HepG2 (cell line): Measurements from ENCODE around the gene PROC. TPM values are rescaled to one million over a fixed set of nuclear protein-coding genes. Genes with fewer than 3 reads are reported as not detected.

Experiments
- BORCS8-MEF2B ChIP-seq: sonication (generic); formaldehyde crosslinking; IDR thresholded peaks from 2 replicates; pipeline ENCODE4 v1.8.0; 2022; ENCODE audit warnings: mild to moderate bottlenecking, missing genetic modification reagents
- CENPBD1 ChIP-seq: sonication (generic); formaldehyde crosslinking; IDR thresholded peaks from 2 replicates; pipeline ENCODE4 v1.8.0; 2022; ENCODE audit warnings: missing genetic modification reagents, low read depth, mild to moderate bottlenecking, borderline replicate concordance
- GLI4 ChIP-seq: sonication (generic); formaldehyde crosslinking; IDR thresholded peaks from 2 replicates; pipeline ENCODE4 v1.5.1; 2020; ENCODE audit warnings: missing genetic modification reagents, mild to moderate bottlenecking, moderate library complexity, borderline replicate concordance
- NCOA1 ChIP-seq: sonication (generic); formaldehyde crosslinking; IDR thresholded peaks from 2 replicates; pipeline ENCODE4 v1.9.0; 2021; ENCODE audit warnings: missing genetic modification reagents
- NFIC ChIP-seq: IDR thresholded peaks from 2 replicates; pipeline ENCODE4 v1.6.1; 2012; ENCODE audit warnings: mild to moderate bottlenecking, low read length, inconsistent platforms
- NR2C2 ChIP-seq: sonication (generic); formaldehyde crosslinking; IDR thresholded peaks from 2 replicates; pipeline ENCODE4 v1.4.0; 2020; ENCODE audit warnings: missing genetic modification reagents, mild to moderate bottlenecking, moderate library complexity, borderline replicate concordance
- PRMT3 ChIP-seq: sonication (generic); formaldehyde crosslinking; IDR thresholded peaks from 2 replicates; pipeline ENCODE4 v1.8.1; 2022; ENCODE audit warnings: low read depth, mild to moderate bottlenecking, moderate library complexity, missing genetic modification reagents, borderline replicate concordance
- RARG ChIP-seq: sonication (generic); formaldehyde crosslinking; IDR thresholded peaks from 2 replicates; pipeline ENCODE4 v1.4.0; 2020; ENCODE audit warnings: low read depth, mild to moderate bottlenecking, missing genetic modification reagents
- SRF ChIP-seq: IDR thresholded peaks from 2 replicates; pipeline ENCODE4 v1.6.1; 2011; ENCODE audit warnings: mild to moderate bottlenecking, low read depth, low read length, moderate library complexity
- ZMAT5 ChIP-seq: sonication (generic); formaldehyde crosslinking; IDR thresholded peaks from 2 replicates; pipeline ENCODE4 v1.5.0; 2020; ENCODE audit warnings: mild to moderate bottlenecking, low read depth, missing genetic modification reagents, borderline replicate concordance
- ZNF430 ChIP-seq: sonication (generic); formaldehyde crosslinking; IDR thresholded peaks from 2 replicates; pipeline ENCODE4 v1.9.0; 2021; ENCODE audit warnings: mild to moderate bottlenecking, missing genetic modification reagents
- ZNF441 ChIP-seq: sonication (generic); formaldehyde crosslinking; IDR thresholded peaks from 2 replicates; pipeline ENCODE4 v1.7.0; 2021; ENCODE audit warnings: missing genetic modification reagents, borderline replicate concordance
- ZNF652 ChIP-seq: IDR thresholded peaks from 2 replicates; pipeline ENCODE4 v1.6.1; 2016; ENCODE audit warnings: low read depth, borderline replicate concordance
- ZNF747 ChIP-seq: sonication (generic); formaldehyde crosslinking; IDR thresholded peaks from 2 replicates; pipeline ENCODE4 v1.8.1; 2023; ENCODE audit warnings: missing genetic modification reagents, mild to moderate bottlenecking, borderline replicate concordance
- ZNF749 ChIP-seq: sonication (generic); formaldehyde crosslinking; IDR thresholded peaks from 2 replicates; pipeline ENCODE4 v1.8.0; 2022; ENCODE audit warnings: mild to moderate bottlenecking, missing genetic modification reagents, moderate library complexity, borderline replicate concordance
- ZNF850 ChIP-seq: sonication (generic); formaldehyde crosslinking; conservative IDR thresholded peaks from 2 replicates; pipeline ENCODE4 v1.9.0; 2021; ENCODE audit warnings: mild to moderate bottlenecking, missing genetic modification reagents
- polyA plus RNA-seq, 8 experiments: library from polyadenylated mRNA; depleted of rRNA in 3 of 8; stranded (reverse) in 7 of 8; unstranded in 1 of 8; fragments of >200 nt; fragmentation: Illumina TruSeq in 4 of 8; extraction: Trizol in 4 of 8; gene quantifications; 2 replicates each; pipeline versions ENCODE4 v1.2.1 to v1.2.3, GENCODE V29; 2011 to 2016; ENCODE audit warnings: low read depth in 4 of 8, missing spikeins in 1 of 8, mixed read lengths in 1 of 8; ENCODE audit not compliant: insufficient read depth in 1 of 8
- total RNA-seq, 5 experiments: library from RNA; depleted of rRNA; stranded (reverse); fragments of >200 nt; fragmentation: Illumina TruSeq; extraction: Trizol; gene quantifications; 2 replicates each; pipeline ENCODE4 v1.2.3, GENCODE V29; 2016; ENCODE audit warnings: low read depth in 1 of 5
- TF ChIP-seq, protein P1 (sequence below): sonication (generic); formaldehyde crosslinking; IDR thresholded peaks from 2 replicates; pipeline ENCODE4 v1.5.0; 2020; ENCODE audit warnings: missing genetic modification reagents
- TF ChIP-seq, protein P2 (sequence below): sonication (generic); formaldehyde crosslinking; IDR thresholded peaks from 2 replicates; pipeline ENCODE4 v1.8.0; 2022; ENCODE audit warnings: missing genetic modification reagents, mild to moderate bottlenecking, moderate library complexity, borderline replicate concordance
- TF ChIP-seq, protein P3 (sequence below): sonication (generic); formaldehyde crosslinking; IDR thresholded peaks from 2 replicates; pipeline ENCODE4 v1.5.1; 2020; ENCODE audit warnings: missing genetic modification reagents, mild to moderate bottlenecking, borderline replicate concordance
- TF ChIP-seq, protein P4 (sequence below): IDR thresholded peaks from 2 replicates; pipeline ENCODE4 v1.6.1; 2016; ENCODE audit warnings: control low read depth

Gene PROC
- total and polyA plus RNA-seq, 2 of the 13 experiments (the other 11 are each of a cell fraction or from before 2014, with no cell fraction given) = 134 to 185 TPM

DNA sequence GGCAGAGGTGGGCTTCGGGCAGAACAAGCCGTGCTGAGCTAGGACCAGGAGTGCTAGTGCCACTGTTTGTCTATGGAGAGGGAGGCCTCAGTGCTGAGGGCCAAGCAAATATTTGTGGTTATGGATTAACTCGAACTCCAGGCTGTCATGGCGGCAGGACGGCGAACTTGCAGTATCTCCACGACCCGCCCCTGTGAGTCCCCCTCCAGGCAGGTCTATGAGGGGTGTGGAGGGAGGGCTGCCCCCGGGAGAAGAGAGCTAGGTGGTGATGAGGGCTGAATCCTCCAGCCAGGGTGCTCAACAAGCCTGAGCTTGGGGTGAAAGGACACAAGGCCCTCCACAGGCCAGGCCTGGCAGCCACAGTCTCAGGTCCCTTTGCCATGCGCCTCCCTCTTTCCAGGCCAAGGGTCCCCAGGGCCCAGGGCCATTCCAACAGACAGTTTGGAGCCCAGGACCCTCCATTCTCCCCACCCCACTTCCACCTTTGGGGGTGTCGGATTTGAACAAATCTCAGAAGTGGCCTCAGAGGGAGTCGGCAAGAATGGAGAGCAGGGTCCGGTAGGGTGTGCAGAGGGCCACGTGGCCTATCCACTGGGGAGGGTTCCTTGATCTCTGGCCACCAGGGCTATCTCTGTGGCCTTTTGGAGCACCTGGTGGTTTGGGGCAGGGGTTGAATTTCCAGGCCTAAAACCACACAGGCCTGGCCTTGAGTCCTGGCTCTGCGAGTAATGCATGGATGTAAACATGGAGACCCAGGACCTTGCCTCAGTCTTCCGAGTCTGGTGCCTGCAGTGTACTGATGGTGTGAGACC is at the start of gene PROC (continued):
- TF ChIP-seq NFIC = 0 out of 2 replicates have a peak, but pooled peaks have one; percentile 70
- TF ChIP-seq ZNF430 (CRISPR knock-in tag) = peak; percentile 53; the same call in 1 of the 2 replicates
- peak; percentile 97 for TF ChIP-seq GLI4 (CRISPR knock-in tag)
- TF ChIP-seq ZMAT5 (CRISPR knock-in tag) = no peak
- peak; percentile 97 for TF ChIP-seq RARG (CRISPR knock-in tag)
- TF ChIP-seq, protein P1, sequence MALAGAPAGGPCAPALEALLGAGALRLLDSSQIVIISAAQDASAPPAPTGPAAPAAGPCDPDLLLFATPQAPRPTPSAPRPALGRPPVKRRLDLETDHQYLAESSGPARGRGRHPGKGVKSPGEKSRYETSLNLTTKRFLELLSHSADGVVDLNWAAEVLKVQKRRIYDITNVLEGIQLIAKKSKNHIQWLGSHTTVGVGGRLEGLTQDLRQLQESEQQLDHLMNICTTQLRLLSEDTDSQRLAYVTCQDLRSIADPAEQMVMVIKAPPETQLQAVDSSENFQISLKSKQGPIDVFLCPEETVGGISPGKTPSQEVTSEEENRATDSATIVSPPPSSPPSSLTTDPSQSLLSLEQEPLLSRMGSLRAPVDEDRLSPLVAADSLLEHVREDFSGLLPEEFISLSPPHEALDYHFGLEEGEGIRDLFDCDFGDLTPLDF (CRISPR knock-in tag) = peak; percentile 54; the same call in 1 of the 2 replicates
- peak; percentile 97 for TF ChIP-seq ZNF749 (CRISPR knock-in tag)
- TF ChIP-seq NCOA1 (CRISPR knock-in tag) = peak; percentile 84; the same call in 1 of the 2 replicates
- TF ChIP-seq, protein P2, sequence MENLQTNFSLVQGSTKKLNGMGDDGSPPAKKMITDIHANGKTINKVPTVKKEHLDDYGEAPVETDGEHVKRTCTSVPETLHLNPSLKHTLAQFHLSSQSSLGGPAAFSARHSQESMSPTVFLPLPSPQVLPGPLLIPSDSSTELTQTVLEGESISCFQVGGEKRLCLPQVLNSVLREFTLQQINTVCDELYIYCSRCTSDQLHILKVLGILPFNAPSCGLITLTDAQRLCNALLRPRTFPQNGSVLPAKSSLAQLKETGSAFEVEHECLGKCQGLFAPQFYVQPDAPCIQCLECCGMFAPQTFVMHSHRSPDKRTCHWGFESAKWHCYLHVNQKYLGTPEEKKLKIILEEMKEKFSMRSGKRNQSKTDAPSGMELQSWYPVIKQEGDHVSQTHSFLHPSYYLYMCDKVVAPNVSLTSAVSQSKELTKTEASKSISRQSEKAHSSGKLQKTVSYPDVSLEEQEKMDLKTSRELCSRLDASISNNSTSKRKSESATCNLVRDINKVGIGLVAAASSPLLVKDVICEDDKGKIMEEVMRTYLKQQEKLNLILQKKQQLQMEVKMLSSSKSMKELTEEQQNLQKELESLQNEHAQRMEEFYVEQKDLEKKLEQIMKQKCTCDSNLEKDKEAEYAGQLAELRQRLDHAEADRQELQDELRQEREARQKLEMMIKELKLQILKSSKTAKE (CRISPR knock-in tag) = peak; percentile 15; the same call in 1 of the 2 replicates
- TF ChIP-seq, protein P3, sequence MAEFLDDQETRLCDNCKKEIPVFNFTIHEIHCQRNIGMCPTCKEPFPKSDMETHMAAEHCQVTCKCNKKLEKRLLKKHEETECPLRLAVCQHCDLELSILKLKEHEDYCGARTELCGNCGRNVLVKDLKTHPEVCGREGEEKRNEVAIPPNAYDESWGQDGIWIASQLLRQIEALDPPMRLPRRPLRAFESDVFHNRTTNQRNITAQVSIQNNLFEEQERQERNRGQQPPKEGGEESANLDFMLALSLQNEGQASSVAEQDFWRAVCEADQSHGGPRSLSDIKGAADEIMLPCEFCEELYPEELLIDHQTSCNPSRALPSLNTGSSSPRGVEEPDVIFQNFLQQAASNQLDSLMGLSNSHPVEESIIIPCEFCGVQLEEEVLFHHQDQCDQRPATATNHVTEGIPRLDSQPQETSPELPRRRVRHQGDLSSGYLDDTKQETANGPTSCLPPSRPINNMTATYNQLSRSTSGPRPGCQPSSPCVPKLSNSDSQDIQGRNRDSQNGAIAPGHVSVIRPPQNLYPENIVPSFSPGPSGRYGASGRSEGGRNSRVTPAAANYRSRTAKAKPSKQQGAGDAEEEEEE (CRISPR knock-in tag) = peak; percentile 74; the same call in 1 of the 2 replicates
- TF ChIP-seq ZNF747 = peak; percentile 82
- peak; percentile 84; the same call in 1 of the 2 replicates for TF ChIP-seq ZNF441
- 0 out of 2 replicates have a peak, but pooled peaks have one; percentile 85 for TF ChIP-seq ZNF850 (CRISPR knock-in tag)
- TF ChIP-seq PRMT3 (CRISPR knock-in tag) = peak; percentile 26; the same call in 1 of the 2 replicates
- no peak for TF ChIP-seq ZNF652
- peak; percentile 79 for TF ChIP-seq NR2C2 (CRISPR knock-in tag)
- no peak for TF ChIP-seq SRF
- TF ChIP-seq, protein P4, sequence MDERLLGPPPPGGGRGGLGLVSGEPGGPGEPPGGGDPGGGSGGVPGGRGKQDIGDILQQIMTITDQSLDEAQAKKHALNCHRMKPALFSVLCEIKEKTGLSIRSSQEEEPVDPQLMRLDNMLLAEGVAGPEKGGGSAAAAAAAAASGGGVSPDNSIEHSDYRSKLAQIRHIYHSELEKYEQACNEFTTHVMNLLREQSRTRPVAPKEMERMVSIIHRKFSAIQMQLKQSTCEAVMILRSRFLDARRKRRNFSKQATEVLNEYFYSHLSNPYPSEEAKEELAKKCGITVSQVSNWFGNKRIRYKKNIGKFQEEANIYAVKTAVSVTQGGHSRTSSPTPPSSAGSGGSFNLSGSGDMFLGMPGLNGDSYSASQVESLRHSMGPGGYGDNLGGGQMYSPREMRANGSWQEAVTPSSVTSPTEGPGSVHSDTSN (CRISPR knock-in tag) = no peak
- TF ChIP-seq BORCS8-MEF2B (CRISPR knock-in tag) = peak; percentile 86
- no peak for TF ChIP-seq CENPBD1 (CRISPR knock-in tag)
